ENCODE results near the gene IGSF9B. TPM values are rescaled to one million over a fixed set of nuclear protein-coding genes. Genes with fewer than 3 reads are reported as not detected.

The IGSF9B gene
- total and polyA plus RNA-seq, 4 donors = 0.07 to 0.33 (median 0.09) TPM; not detected in 1

- TF ChIP-seq FOXA1 (IDR thresholded peaks at IDR 0.05) (no peak), RXRA (IDR thresholded peaks at IDR 0.05) (no peak), GABPA (IDR thresholded peaks at IDR 0.05 in 1 of 2, conservative IDR thresholded peaks at IDR 0.05 in 1 of 2) (no peak), ZBTB33 (IDR thresholded peaks at IDR 0.05) (no peak), CTCF (IDR thresholded peaks at IDR 0.05; ENCODE audit: low read depth, low read length, missing input control) (no peak), EGR1 (IDR thresholded peaks at IDR 0.05; ENCODE audit: low read depth in 2 of 2) (no peak), NR2F2 (IDR thresholded peaks at IDR 0.05) (no peak), YY1 (IDR thresholded peaks at IDR 0.05) (no peak), HNF4A (conservative IDR thresholded peaks at IDR 0.05) (no peak), JUND (IDR thresholded peaks at IDR 0.05) (no peak), FOXA2 (IDR thresholded peaks at IDR 0.05) (no peak), TAF1 (conservative IDR thresholded peaks at IDR 0.05) (no peak), HNF4G (IDR thresholded peaks at IDR 0.05) (no peak), SP1 (IDR thresholded peaks at IDR 0.05) (no peak), RAD21 (IDR thresholded peaks at IDR 0.05) (no peak)
- TF ChIP-seq, protein P1, sequence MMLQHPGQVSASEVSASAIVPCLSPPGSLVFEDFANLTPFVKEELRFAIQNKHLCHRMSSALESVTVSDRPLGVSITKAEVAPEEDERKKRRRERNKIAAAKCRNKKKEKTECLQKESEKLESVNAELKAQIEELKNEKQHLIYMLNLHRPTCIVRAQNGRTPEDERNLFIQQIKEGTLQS (IDR thresholded peaks at IDR 0.05) = no peak
- TF ChIP-seq, protein P2, sequence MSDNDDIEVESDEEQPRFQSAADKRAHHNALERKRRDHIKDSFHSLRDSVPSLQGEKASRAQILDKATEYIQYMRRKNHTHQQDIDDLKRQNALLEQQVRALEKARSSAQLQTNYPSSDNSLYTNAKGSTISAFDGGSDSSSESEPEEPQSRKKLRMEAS (IDR thresholded peaks at IDR 0.05) = no peak
- TF ChIP-seq, protein P3, sequence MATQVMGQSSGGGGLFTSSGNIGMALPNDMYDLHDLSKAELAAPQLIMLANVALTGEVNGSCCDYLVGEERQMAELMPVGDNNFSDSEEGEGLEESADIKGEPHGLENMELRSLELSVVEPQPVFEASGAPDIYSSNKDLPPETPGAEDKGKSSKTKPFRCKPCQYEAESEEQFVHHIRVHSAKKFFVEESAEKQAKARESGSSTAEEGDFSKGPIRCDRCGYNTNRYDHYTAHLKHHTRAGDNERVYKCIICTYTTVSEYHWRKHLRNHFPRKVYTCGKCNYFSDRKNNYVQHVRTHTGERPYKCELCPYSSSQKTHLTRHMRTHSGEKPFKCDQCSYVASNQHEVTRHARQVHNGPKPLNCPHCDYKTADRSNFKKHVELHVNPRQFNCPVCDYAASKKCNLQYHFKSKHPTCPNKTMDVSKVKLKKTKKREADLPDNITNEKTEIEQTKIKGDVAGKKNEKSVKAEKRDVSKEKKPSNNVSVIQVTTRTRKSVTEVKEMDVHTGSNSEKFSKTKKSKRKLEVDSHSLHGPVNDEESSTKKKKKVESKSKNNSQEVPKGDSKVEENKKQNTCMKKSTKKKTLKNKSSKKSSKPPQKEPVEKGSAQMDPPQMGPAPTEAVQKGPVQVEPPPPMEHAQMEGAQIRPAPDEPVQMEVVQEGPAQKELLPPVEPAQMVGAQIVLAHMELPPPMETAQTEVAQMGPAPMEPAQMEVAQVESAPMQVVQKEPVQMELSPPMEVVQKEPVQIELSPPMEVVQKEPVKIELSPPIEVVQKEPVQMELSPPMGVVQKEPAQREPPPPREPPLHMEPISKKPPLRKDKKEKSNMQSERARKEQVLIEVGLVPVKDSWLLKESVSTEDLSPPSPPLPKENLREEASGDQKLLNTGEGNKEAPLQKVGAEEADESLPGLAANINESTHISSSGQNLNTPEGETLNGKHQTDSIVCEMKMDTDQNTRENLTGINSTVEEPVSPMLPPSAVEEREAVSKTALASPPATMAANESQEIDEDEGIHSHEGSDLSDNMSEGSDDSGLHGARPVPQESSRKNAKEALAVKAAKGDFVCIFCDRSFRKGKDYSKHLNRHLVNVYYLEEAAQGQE (IDR thresholded peaks at IDR 0.05) = no peak
- H3K9me3 ChIP-seq (ENCODE audit: control insufficient read depth in 4 of 4, low read length in 3 of 4) = no peaks in the 10 kb centered on the region
- peaks cover 0 to under 1% (median 0%) of the 10 kb centered on the region in 4 donors for H3K36me3 ChIP-seq (ENCODE audit: control insufficient read depth in 4 of 4, insufficient read depth in 3 of 4, low read depth in 1 of 4, low read length in 3 of 4)
- H3K27me3 ChIP-seq (ENCODE audit: control insufficient read depth in 4 of 4, insufficient read depth in 4 of 4, low read length in 3 of 4) = peaks cover 0 to 8% (median 0%) of the 10 kb centered on the region in 4 donors
- peaks cover 0 to 2% (median 0%) of the 10 kb centered on the region in 4 donors for H3K4me1 ChIP-seq (ENCODE audit: control insufficient read depth in 4 of 4, insufficient read depth in 4 of 4, low read length in 3 of 4)
- no peak overlapping the region for H3K4me3 ChIP-seq (ENCODE audit: low read depth in 1 of 3, low read length in 3 of 3)
- no peak for DNase-seq (ENCODE audit: low spot score)
- H3K27ac ChIP-seq (ENCODE audit: low read depth in 1 of 2, low read length in 2 of 2) = no peak overlapping the region
- 89% methylated on average over 20 of the region's 20 CpGs for whole genome bisulfite sequencing
- H3K9ac ChIP-seq (ENCODE audit: low read depth in 1 of 2, low read length in 2 of 2) = no peak overlapping the region
Observed at GRCh38 chr11:133925756-133926155, 31.0 kb downstream of the IGSF9B start.

Data from liver (tissue), 9 donors.